ENCODE measurements around the gene CWC22. TPM values are rescaled to one million over a fixed set of nuclear protein-coding genes. Genes with fewer than 3 reads are reported as not detected.

The CWC22 gene
- total RNA-seq, 1 experiment from 2014 or later, result 28.4 TPM

DNA sequence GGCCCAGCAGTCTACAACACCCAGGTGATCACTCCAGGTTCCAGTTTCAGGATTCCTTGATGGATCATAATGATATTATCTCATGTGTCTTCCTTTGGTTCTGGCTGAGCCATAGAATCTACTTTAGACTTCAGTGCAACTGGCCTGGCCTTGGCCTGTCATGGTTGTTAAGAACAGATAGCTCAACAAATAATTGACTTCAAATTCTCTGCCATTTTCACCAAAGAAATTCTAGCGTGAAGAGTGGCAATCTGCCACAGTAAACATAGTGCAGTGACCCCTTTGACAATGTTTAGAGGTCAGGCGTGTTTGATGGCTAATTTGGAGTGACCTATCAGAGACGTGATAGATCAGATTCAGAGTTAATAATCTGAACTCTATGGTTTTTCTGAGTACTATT is 95.5 kb downstream of the CWC22 start:
- no peak overlapping the region for H3K27ac Mint-ChIP-seq
- no peak for ATAC-seq
- H3K9me3 Mint-ChIP-seq, result no peaks in the 10 kb centered on the region
- DNase-seq (ENCODE audit: low spot score), result no peak
- CTCF ChIA-PET, result no interaction called here
- no peaks in the 10 kb centered on the region for H3K27me3 Mint-ChIP-seq (ENCODE audit: low read depth)
- H3K4me3 Mint-ChIP-seq, result no peak overlapping the region
- TF ChIP-seq MLX (CRISPR knock-in tag; IDR thresholded peaks at IDR 0.05), result no peak
- no peak for TF ChIP-seq SP1 (CRISPR knock-in tag; conservative IDR thresholded peaks at IDR 0.05)
- no peak for TF ChIP-seq PRRX2 (CRISPR knock-in tag; IDR thresholded peaks at IDR 0.05)
- no peak for TF ChIP-seq ZNF232 (CRISPR knock-in tag; IDR thresholded peaks at IDR 0.05)
- TF ChIP-seq PREB (CRISPR knock-in tag; IDR thresholded peaks at IDR 0.05; ENCODE audit: borderline replicate concordance), result no peak
- TF ChIP-seq, protein P1, sequence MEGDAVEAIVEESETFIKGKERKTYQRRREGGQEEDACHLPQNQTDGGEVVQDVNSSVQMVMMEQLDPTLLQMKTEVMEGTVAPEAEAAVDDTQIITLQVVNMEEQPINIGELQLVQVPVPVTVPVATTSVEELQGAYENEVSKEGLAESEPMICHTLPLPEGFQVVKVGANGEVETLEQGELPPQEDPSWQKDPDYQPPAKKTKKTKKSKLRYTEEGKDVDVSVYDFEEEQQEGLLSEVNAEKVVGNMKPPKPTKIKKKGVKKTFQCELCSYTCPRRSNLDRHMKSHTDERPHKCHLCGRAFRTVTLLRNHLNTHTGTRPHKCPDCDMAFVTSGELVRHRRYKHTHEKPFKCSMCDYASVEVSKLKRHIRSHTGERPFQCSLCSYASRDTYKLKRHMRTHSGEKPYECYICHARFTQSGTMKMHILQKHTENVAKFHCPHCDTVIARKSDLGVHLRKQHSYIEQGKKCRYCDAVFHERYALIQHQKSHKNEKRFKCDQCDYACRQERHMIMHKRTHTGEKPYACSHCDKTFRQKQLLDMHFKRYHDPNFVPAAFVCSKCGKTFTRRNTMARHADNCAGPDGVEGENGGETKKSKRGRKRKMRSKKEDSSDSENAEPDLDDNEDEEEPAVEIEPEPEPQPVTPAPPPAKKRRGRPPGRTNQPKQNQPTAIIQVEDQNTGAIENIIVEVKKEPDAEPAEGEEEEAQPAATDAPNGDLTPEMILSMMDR (IDR thresholded peaks at IDR 0.05), result no peak
- TF ChIP-seq ZNF219 (CRISPR knock-in tag; IDR thresholded peaks at IDR 0.05; ENCODE audit: borderline replicate concordance), result no peak
- TF ChIP-seq TCF7 (CRISPR knock-in tag; IDR thresholded peaks at IDR 0.05; ENCODE audit: low read depth), result no peak
- TF ChIP-seq TEAD1 (CRISPR knock-in tag; IDR thresholded peaks at IDR 0.05), result no peak
- TF ChIP-seq FOXP1 (CRISPR knock-in tag; IDR thresholded peaks at IDR 0.05; ENCODE audit: borderline replicate concordance), result no peak
- no peak for TF ChIP-seq USF2 (CRISPR knock-in tag; IDR thresholded peaks at IDR 0.05)
- no peak for TF ChIP-seq ELF4 (CRISPR knock-in tag; IDR thresholded peaks at IDR 0.05; ENCODE audit: low read depth)
- no peak for TF ChIP-seq NR2C2 (CRISPR knock-in tag; IDR thresholded peaks at IDR 0.05)
- no peak for TF ChIP-seq GTF2I (CRISPR knock-in tag; conservative IDR thresholded peaks at IDR 0.05)
- no peak for TF ChIP-seq ZNF671 (CRISPR knock-in tag; IDR thresholded peaks at IDR 0.05)
- no peak for TF ChIP-seq IRF2 (CRISPR knock-in tag; IDR thresholded peaks at IDR 0.05; ENCODE audit: borderline replicate concordance, low read depth)
- POLR2A ChIA-PET, result no interaction called here
- peaks cover 16% of the 10 kb centered on the region for H3K4me1 Mint-ChIP-seq
- no peaks in the 10 kb centered on the region for H3K36me3 Mint-ChIP-seq

DNA sequence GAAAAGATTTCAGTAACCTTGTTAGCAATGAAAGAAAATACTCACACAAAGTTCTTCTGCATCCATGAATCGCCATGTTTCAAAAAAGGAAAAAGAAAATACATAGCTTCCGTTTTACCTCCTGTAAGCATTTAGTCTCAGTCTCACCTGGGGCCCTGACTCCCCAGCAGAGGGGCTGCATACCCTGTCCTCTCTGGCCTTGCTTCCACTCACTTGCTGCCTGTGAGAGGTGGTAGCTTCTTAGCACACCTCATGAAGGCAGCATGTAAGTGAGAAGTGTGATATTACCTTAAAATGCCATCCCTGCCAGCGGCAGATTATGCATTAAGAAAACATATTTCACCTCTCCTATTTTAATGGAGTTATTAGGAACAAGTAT is 96.4 kb downstream of the CWC22 start:
- no peaks in the 10 kb centered on the region for H3K27me3 Mint-ChIP-seq (ENCODE audit: low read depth)
- ChIA-PET CTCF (interaction anchor here (0.7 to 1.1 kb wide), 2 partner anchors 12 to 25 kb away, joined by 4 to 7 read pairs; no protein-coding TSS in a partner anchor), POLR2A (no interaction called here)
- H3K4me1 Mint-ChIP-seq, result peaks cover 16% of the 10 kb centered on the region
- H3K4me3 Mint-ChIP-seq, result no peak overlapping the region
- H3K27ac Mint-ChIP-seq, result no peak overlapping the region
- H3K9me3 Mint-ChIP-seq, result no peaks in the 10 kb centered on the region
- no peaks in the 10 kb centered on the region for H3K36me3 Mint-ChIP-seq
- no peak for DNase-seq (ENCODE audit: low spot score)
- ATAC-seq, result peak; percentile 87
- TF ChIP-seq FOXP4 (CRISPR knock-in tag; IDR thresholded peaks at IDR 0.05) (no peak), RORB (CRISPR knock-in tag; IDR thresholded peaks at IDR 0.05) (no peak)

Data from WTC11 (cell line).